ENCODE data around the gene EPB41. TPM values are rescaled to one million over a fixed set of nuclear protein-coding genes. Genes with fewer than 3 reads are reported as not detected.

The EPB41 gene
- total and polyA plus RNA-seq, 9 of the 15 experiments (the other 6 are each of a cell fraction or from before 2014, with no cell fraction given): 3.7 to 213 (median 141) TPM

GRCh38 chr1:28886731-28887418, 27.5 kb upstream of the EPB41 start (continued):
- TF ChIP-seq, protein P1, sequence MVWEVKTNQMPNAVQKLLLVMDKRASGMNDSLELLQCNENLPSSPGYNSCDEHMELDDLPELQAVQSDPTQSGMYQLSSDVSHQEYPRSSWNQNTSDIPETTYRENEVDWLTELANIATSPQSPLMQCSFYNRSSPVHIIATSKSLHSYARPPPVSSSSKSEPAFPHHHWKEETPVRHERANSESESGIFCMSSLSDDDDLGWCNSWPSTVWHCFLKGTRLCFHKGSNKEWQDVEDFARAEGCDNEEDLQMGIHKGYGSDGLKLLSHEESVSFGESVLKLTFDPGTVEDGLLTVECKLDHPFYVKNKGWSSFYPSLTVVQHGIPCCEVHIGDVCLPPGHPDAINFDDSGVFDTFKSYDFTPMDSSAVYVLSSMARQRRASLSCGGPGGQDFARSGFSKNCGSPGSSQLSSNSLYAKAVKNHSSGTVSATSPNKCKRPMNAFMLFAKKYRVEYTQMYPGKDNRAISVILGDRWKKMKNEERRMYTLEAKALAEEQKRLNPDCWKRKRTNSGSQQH (CRISPR knock-in tag; IDR thresholded peaks at IDR 0.05): no peak
- TF ChIP-seq KDM2B (CRISPR knock-in tag; IDR thresholded peaks at IDR 0.05) (no peak; the same call in 1 of the 2 replicates), CREB3L1 (IDR thresholded peaks at IDR 0.05; ENCODE audit: borderline replicate concordance, low read depth) (peak; percentile 68; the same call in 1 of the 2 replicates), ZNF766 (CRISPR knock-in tag; conservative IDR thresholded peaks at IDR 0.05) (peak; percentile 59; the same call in 1 of the 2 replicates), ZBTB43 (CRISPR knock-in tag; IDR thresholded peaks at IDR 0.05) (no peak), ZFX (CRISPR knock-in tag; IDR thresholded peaks at IDR 0.05) (peak; percentile 79), CBX5 (IDR thresholded peaks at IDR 0.05; ENCODE audit: borderline replicate concordance, low read depth) (no peak), NFYB (IDR thresholded peaks at IDR 0.05; ENCODE audit: extremely low read depth, insufficient read length) (peak; percentile 89), ZBTB8A (IDR thresholded peaks at IDR 0.05; ENCODE audit: partially characterized antibody) (no peak), ARID3B (CRISPR knock-in tag; IDR thresholded peaks at IDR 0.05; ENCODE audit: borderline replicate concordance) (peak; percentile 64; the same call in 1 of the 2 replicates), ZBTB11 (CRISPR knock-in tag; IDR thresholded peaks at IDR 0.05) (peak in 1 of 3 experiments; percentile 56; a peak in 2 of 6 replicates), SIRT6 (IDR thresholded peaks at IDR 0.05; ENCODE audit: low read depth, low read length) (no peak), MTA1 (IDR thresholded peaks at IDR 0.05; ENCODE audit: borderline replicate concordance) (peak; percentile 56; the same call in 1 of the 2 replicates)
- TF ChIP-seq, protein P2, sequence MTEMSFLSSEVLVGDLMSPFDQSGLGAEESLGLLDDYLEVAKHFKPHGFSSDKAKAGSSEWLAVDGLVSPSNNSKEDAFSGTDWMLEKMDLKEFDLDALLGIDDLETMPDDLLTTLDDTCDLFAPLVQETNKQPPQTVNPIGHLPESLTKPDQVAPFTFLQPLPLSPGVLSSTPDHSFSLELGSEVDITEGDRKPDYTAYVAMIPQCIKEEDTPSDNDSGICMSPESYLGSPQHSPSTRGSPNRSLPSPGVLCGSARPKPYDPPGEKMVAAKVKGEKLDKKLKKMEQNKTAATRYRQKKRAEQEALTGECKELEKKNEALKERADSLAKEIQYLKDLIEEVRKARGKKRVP (CRISPR knock-in tag; IDR thresholded peaks at IDR 0.05): peak; percentile 13; the same call in 1 of the 2 replicates
